K562 (cell line): ENCODE measurements around the gene SLAMF7. TPM values are rescaled to one million over a fixed set of nuclear protein-coding genes. Genes with fewer than 3 reads are reported as not detected.

ENCODE experiments used
- ATAC-seq: fragments of 200-7000 bp; cut with Tn5 transposase; 3 replicates; pipeline ENCODE4 v1.9.1; 2020; ENCODE audit warnings: moderate library complexity
- BruUV-seq: library from RNA; stranded (reverse); fragments of 400-500 nt; replicated peaks from 2 replicates; lab custom pipeline; 2021; lab: Mats Ljungman, UMichigan
- CTCF ChIA-PET: fragments of 300-600 bp; formaldehyde crosslinking; extraction: SDS; loops from one replicate; lab custom pipeline; 2021; ENCODE audit warnings: low intra/inter-chr PET ratio; lab: Yijun Ruan, JAX
- POLR2A ChIA-PET: fragments of 300-600, 350-650 bp; sonication (Branson Sonifier 250); formaldehyde crosslinking; extraction: SDS; loops from one replicate; lab custom pipeline; 2021; ENCODE audit warnings: antibody characterized with exemption, inconsistent platforms; lab: Yijun Ruan, JAX
- DNase-seq, 4 experiments: peaks; one replicate each; pipeline versions ENCODE4 v3.0.0 to v3.0.0-alpha.2; 2011 to 2018; ENCODE audit warnings: low spot score in 3 of 4, mixed read lengths in 3 of 4; ENCODE audit errors: extremely low read depth in 1 of 4
- FAIRE-seq: peaks from 2 replicates; lab custom pipeline; 2011; peaks lifted over from hg19 to GRCh38; lab: Jason Lieb, UNC
- H2AFZ ChIP-seq: 2 replicates; pipeline ENCODE4 v1.6.0; 2011; ENCODE audit warnings: low read depth, low read length, control low read depth, inconsistent platforms
- H3K27ac ChIP-seq: fragments of 200-600 bp; 3 replicates; pipeline ENCODE4 v1.8.0; 2011; ENCODE audit warnings: low read depth, mild to moderate bottlenecking, control low read depth, inconsistent platforms, low read length, moderate library complexity, mixed read lengths; ENCODE audit errors: extremely low read depth
- H3K27me3 ChIP-seq, 2 experiments: fragments of 300-600 bp in 1 of 2; 2 replicates in 1 of 2; 3 replicates in 1 of 2; pipeline versions ENCODE4 v1.6.0 to v1.8.0; 2011; ENCODE audit warnings: inconsistent platforms in 2 of 2, low read length in 2 of 2, mild to moderate bottlenecking in 1 of 2, mixed read lengths in 1 of 2, moderate library complexity in 1 of 2; ENCODE audit not compliant: control insufficient read depth in 2 of 2, insufficient read depth in 2 of 2
- H3K36me3 ChIP-seq: fragments of 300-600 bp; 3 replicates; pipeline ENCODE4 v1.8.0; 2011; ENCODE audit warnings: mild to moderate bottlenecking, low read length, inconsistent platforms; ENCODE audit not compliant: control insufficient read depth, insufficient read depth
- H3K4me1 ChIP-seq, 2 experiments: fragments of 200-600 bp in 1 of 2; replicated peaks in 1 of 2; 2 replicates in 1 of 2; 3 replicates in 1 of 2; pipeline versions ENCODE4 v1.5.1 to v1.8.0; 2011; ENCODE audit warnings: inconsistent platforms in 2 of 2, low read length in 2 of 2, mild to moderate bottlenecking in 1 of 2, mixed read lengths in 1 of 2, moderate library complexity in 1 of 2; ENCODE audit not compliant: control insufficient read depth in 2 of 2, insufficient read depth in 2 of 2
- H3K4me2 ChIP-seq: 2 replicates; pipeline ENCODE4 v1.6.1; 2011; ENCODE audit warnings: low read length, control low read depth, inconsistent platforms, mixed read lengths; ENCODE audit not compliant: insufficient read depth
- H3K4me3 ChIP-seq: fragments of 200-600 bp; sonication (generic), shearing (Covaris generic); 2 replicates; pipeline ENCODE4 v1.5.1; 2016; ENCODE audit warnings: control low read depth, inconsistent platforms
- H3K79me2 ChIP-seq: fragments of 200-600 bp; 3 replicates; pipeline ENCODE4 v1.8.0; 2011; ENCODE audit warnings: low read length, inconsistent platforms; ENCODE audit not compliant: control insufficient read depth, insufficient read depth
- H3K9ac ChIP-seq, 2 experiments: 2 replicates each; pipeline versions ENCODE4 v1.6.0 to v1.6.1; 2011; ENCODE audit warnings: low read depth in 2 of 2, low read length in 2 of 2, control low read depth in 1 of 2, inconsistent platforms in 1 of 2, mild to moderate bottlenecking in 1 of 2, mixed read lengths in 1 of 2; ENCODE audit not compliant: insufficient read depth in 1 of 2
- H3K9me1 ChIP-seq: one replicate; pipeline ENCODE4 v1.6.0; 2011; ENCODE audit warnings: inconsistent platforms, mild to moderate bottlenecking, low read length, moderate library complexity; ENCODE audit not compliant: control insufficient read depth, insufficient read depth
- H3K9me3 ChIP-seq: replicated peaks from 2 replicates; pipeline ENCODE4 v1.5.1; 2011; ENCODE audit warnings: low read depth, low read length, inconsistent platforms; ENCODE audit not compliant: control insufficient read depth, insufficient read depth
- H4K20me1 ChIP-seq: replicated peaks from 2 replicates; pipeline ENCODE4 v1.6.1; 2011; ENCODE audit warnings: low read length, inconsistent platforms, mixed read lengths; ENCODE audit not compliant: control insufficient read depth, insufficient read depth
- CTBP1 ChIP-seq: fragments of 450-650 bp; IDR thresholded peaks from 2 replicates; pipeline ENCODE4 v1.6.1; 2016; ENCODE audit warnings: borderline replicate concordance
- PML ChIP-seq: IDR thresholded peaks from 2 replicates; pipeline ENCODE4 v1.6.1; 2012; ENCODE audit warnings: low read length, inconsistent platforms
- RFX7 ChIP-seq: fragments of 250-450 bp; sonication (Bioruptor Pico); IDR thresholded peaks from 2 replicates; pipeline ENCODE4 v1.5.1; 2021; ENCODE audit warnings: mild to moderate bottlenecking
- SRSF1 ChIP-seq: fragments of 200-400 bp; formaldehyde crosslinking; IDR thresholded peaks from 2 replicates; pipeline ENCODE4 v1.6.1; 2017; ENCODE audit warnings: mild to moderate bottlenecking, low read depth, low read length, moderate library complexity
- YY1 ChIP-seq, 3 experiments: IDR thresholded peaks; 2 replicates each; pipeline ENCODE4 v1.6.1; 2011; ENCODE audit warnings: low read length in 2 of 3, mild to moderate bottlenecking in 2 of 3, moderate library complexity in 2 of 3, borderline replicate concordance in 1 of 3, control low read depth in 1 of 3, low read depth in 1 of 3; ENCODE audit not compliant: insufficient read depth in 3 of 3, insufficient replicate concordance in 2 of 3, control insufficient read depth in 1 of 3, insufficient read length in 1 of 3; ENCODE audit errors: extremely low read depth in 1 of 3
- ZC3H11A ChIP-seq: IDR thresholded peaks from 2 replicates; pipeline ENCODE4 v1.6.1; 2012; ENCODE audit warnings: low read depth, low read length, improper control_type of control experiment
- ZNF133 ChIP-seq: fragments of 250-450 bp; sonication (Bioruptor Pico); IDR thresholded peaks from 2 replicates; pipeline ENCODE4 v1.4.0; 2020; ENCODE audit warnings: mild to moderate bottlenecking
- WGBS: fragments of 100-300 bp; shearing (Covaris generic); methylation state at CpG from one replicate; pipeline ENCODE4 v1.1.6; 2016; ENCODE audit warnings: low coverage, mixed read lengths; ENCODE audit not compliant: insufficient coverage; ENCODE audit errors: missing lambda C conversion rate; 5-methylcytosine and 5-hydroxymethylcytosine counted together
- in situ Hi-C: fragments of 300-500 bp; cut with MboI; formaldehyde crosslinking; loops from 4 replicates; pipeline ENCODE4 v1.15.0; 2018; ENCODE audit warnings: inconsistent platforms, mixed read lengths
- intact Hi-C: fragments of 100-400 bp; cut with micrococcal nuclease; formaldehyde crosslinking; loops from 2 replicates; pipeline ENCODE4 v1.14.2; 2022
- polyA plus RNA-seq, 8 experiments: library from polyadenylated mRNA; depleted of rRNA in 4 of 8; stranded (reverse) in 5 of 8; unstranded in 3 of 8; fragments of >200 nt; fragmentation: Nextera tagmentation in 2 of 8; fragmentation: Illumina TruSeq in 1 of 8; extraction: Ambion mirVana in 2 of 8; extraction: Trizol in 1 of 8; gene quantifications; 2 replicates each; pipeline versions ENCODE4 v1.2.1 to v1.2.3, GENCODE V29; 2011 to 2014; ENCODE audit warnings: inconsistent platforms in 1 of 8, missing spikeins in 1 of 8
- total RNA-seq, 7 experiments: library from RNA; depleted of rRNA in 6 of 7; stranded (reverse); fragments of >200 nt in 6 of 7; fragmentation: Illumina TruSeq in 2 of 7; extraction: Trizol in 2 of 7; gene quantifications; 2 replicates each; pipeline versions ENCODE4 v1.2.1 to v1.2.3, GENCODE V29; 2011 to 2021; ENCODE audit warnings: low replicate concordance in 1 of 7
- TF ChIP-seq, protein P1 (sequence below): fragments of 450-650 bp; formaldehyde crosslinking; IDR thresholded peaks from 2 replicates; pipeline ENCODE4 v1.4.0; 2020; ENCODE audit warnings: mild to moderate bottlenecking, moderate library complexity
- TF ChIP-seq, protein P2 (sequence below): fragments of 450-650 bp; IDR thresholded peaks from 2 replicates; pipeline ENCODE4 v1.6.1; 2016; ENCODE audit warnings: mild to moderate bottlenecking

Gene SLAMF7
- total and polyA plus RNA-seq, 9 of the 15 experiments (the other 6 are each of a cell fraction or from before 2014, with no cell fraction given), result 0.11 to 1.2 (median 0.22) TPM; not detected in 2

- intact Hi-C loops (no loop called here), in situ Hi-C loops (no loop called here)
- no peaks in the 10 kb centered on the region for H3K9me1 ChIP-seq
- no peaks in the 10 kb centered on the region for H3K4me1 ChIP-seq
- H3K27me3 ChIP-seq, result peaks cover 10 to 16% of the 10 kb centered on the region in 2 experiments; a peak in 2 of 5 replicates
- DNase-seq, result no peak
- CTCF ChIA-PET, result no interaction called here
- BruUV-seq, result no TSS peak
- H2AFZ ChIP-seq, result no peak overlapping the region
- WGBS, result 2% methylated on average over 5 of the region's 5 CpGs
- no peak overlapping the region for H3K4me3 ChIP-seq
- H3K27ac ChIP-seq, result no peak overlapping the region
- TF ChIP-seq, protein P1, sequence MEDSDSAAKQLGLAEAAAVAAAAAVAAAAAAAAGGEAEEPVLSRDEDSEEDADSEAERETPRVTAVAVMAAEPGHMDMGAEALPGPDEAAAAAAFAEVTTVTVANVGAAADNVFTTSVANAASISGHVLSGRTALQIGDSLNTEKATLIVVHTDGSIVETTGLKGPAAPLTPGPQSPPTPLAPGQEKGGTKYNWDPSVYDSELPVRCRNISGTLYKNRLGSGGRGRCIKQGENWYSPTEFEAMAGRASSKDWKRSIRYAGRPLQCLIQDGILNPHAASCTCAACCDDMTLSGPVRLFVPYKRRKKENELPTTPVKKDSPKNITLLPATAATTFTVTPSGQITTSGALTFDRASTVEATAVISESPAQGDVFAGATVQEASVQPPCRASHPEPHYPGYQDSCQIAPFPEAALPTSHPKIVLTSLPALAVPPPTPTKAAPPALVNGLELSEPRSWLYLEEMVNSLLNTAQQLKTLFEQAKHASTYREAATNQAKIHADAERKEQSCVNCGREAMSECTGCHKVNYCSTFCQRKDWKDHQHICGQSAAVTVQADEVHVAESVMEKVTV (CRISPR knock-in tag), result no peak
- TF ChIP-seq, protein P2, sequence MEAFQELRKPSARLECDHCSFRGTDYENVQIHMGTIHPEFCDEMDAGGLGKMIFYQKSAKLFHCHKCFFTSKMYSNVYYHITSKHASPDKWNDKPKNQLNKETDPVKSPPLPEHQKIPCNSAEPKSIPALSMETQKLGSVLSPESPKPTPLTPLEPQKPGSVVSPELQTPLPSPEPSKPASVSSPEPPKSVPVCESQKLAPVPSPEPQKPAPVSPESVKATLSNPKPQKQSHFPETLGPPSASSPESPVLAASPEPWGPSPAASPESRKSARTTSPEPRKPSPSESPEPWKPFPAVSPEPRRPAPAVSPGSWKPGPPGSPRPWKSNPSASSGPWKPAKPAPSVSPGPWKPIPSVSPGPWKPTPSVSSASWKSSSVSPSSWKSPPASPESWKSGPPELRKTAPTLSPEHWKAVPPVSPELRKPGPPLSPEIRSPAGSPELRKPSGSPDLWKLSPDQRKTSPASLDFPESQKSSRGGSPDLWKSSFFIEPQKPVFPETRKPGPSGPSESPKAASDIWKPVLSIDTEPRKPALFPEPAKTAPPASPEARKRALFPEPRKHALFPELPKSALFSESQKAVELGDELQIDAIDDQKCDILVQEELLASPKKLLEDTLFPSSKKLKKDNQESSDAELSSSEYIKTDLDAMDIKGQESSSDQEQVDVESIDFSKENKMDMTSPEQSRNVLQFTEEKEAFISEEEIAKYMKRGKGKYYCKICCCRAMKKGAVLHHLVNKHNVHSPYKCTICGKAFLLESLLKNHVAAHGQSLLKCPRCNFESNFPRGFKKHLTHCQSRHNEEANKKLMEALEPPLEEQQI, result no peak
- TF ChIP-seq SRSF1 (no peak), ZNF133 (CRISPR knock-in tag) (no peak), CTBP1 (no peak), ZC3H11A (no peak), YY1 (IDR thresholded peaks at IDR 0.05; ENCODE audit: borderline replicate concordance in 1 of 3, control insufficient read depth in 1 of 3, extremely low read depth in 1 of 3, insufficient read depth in 3 of 3, insufficient read length in 1 of 3, insufficient replicate concordance in 2 of 3, low read depth in 1 of 3, low read length in 2 of 3) (no peak), PML (no peak), RFX7 (CRISPR knock-in tag) (no peak)
- POLR2A ChIA-PET, result interaction anchor here (0.9 kb wide), 2 partner anchors 9 to 23 kb away, joined by 3 read pairs; no protein-coding TSS in a partner anchor
- H4K20me1 ChIP-seq, result no peaks in the 10 kb centered on the region
- no peaks in the 10 kb centered on the region for H3K79me2 ChIP-seq
- no peak for FAIRE-seq
- H3K9ac ChIP-seq, result no peak overlapping the region
- no peaks in the 10 kb centered on the region for H3K36me3 ChIP-seq
- H3K4me2 ChIP-seq, result no peak overlapping the region
- ATAC-seq, result no peak
- no peaks in the 10 kb centered on the region for H3K9me3 ChIP-seq
Measured at GRCh38 chr1:160752924-160753323, 13.9 kb downstream of the SLAMF7 start.
